Breast epithelium (tissue), 3 donors: ENCODE data around the gene HPN.

Experiments used
- POLR2A ChIP-seq: fragments of 450-650 bp; IDR thresholded peaks from one replicate; pipeline ENCODE4 v1.6.1; 2016; ENCODE audit warnings: antibody characterized with exemption, mild to moderate bottlenecking, moderate library complexity
- POLR2AphosphoS5 ChIP-seq, 3 donors: sonication (generic); formaldehyde crosslinking; IDR thresholded peaks; one replicate each; pipeline ENCODE4 v1.6.1; 2017; ENCODE audit warnings: antibody characterized with exemption in 3 of 3
- TF ChIP-seq, protein P1 (sequence below), 3 donors: fragments of 450-650 bp; IDR thresholded peaks; one replicate each; pipeline ENCODE4 v1.5.1; 2016 to 2017; ENCODE audit warnings: antibody characterized with exemption in 3 of 3, mild to moderate bottlenecking in 3 of 3, moderate library complexity in 3 of 3

DNA sequence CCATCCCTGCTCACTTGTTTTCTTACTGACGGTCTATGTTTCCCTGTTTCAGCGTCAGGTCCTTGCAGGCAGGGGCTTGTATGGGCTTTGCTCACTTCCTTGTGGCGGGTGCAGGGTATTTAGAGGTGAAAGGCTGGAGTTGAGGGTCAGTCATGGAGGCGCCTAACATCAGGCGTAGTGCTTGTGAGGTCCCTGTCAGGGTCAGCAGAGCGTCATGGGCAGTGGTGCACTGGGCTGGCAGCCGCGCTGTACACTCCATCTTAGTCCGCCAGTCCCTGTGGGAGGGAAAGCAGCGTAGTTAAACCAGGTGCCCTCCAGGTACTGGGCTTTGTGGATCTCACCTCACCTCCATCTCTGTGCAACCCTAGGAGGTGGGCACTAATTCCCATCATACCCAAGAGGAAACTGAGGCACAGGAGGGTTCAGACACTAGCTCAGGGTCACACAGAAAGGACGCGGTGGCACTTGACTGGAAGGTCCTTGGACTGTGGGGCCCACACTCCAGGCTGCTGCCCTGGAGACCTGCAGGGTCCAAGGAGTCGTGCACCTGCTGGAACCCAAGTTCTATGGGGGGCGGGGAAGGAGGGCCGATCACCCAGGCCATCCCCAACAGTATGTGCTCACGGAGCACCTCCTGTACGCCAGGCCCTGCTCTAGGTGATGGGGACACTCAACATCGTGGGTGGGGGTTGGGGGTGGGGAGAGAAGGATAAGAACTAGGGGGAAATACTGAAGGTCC, 36.8 kb upstream of the HPN start:
- TF ChIP-seq, protein P1, sequence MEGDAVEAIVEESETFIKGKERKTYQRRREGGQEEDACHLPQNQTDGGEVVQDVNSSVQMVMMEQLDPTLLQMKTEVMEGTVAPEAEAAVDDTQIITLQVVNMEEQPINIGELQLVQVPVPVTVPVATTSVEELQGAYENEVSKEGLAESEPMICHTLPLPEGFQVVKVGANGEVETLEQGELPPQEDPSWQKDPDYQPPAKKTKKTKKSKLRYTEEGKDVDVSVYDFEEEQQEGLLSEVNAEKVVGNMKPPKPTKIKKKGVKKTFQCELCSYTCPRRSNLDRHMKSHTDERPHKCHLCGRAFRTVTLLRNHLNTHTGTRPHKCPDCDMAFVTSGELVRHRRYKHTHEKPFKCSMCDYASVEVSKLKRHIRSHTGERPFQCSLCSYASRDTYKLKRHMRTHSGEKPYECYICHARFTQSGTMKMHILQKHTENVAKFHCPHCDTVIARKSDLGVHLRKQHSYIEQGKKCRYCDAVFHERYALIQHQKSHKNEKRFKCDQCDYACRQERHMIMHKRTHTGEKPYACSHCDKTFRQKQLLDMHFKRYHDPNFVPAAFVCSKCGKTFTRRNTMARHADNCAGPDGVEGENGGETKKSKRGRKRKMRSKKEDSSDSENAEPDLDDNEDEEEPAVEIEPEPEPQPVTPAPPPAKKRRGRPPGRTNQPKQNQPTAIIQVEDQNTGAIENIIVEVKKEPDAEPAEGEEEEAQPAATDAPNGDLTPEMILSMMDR (IDR thresholded peaks at IDR 0.05): no peak
- TF ChIP-seq POLR2AphosphoS5 (IDR thresholded peaks at IDR 0.05): no peak
- TF ChIP-seq POLR2A: no peak
